K562 (cell line): Measurements from ENCODE around the gene RIN3. TPM values are rescaled to one million over a fixed set of nuclear protein-coding genes. Genes with fewer than 3 reads are reported as not detected.

Experiments used
- CTBP1 ChIP-seq: fragments of 450-650 bp; IDR thresholded peaks from 2 replicates; pipeline ENCODE4 v1.6.1; 2016; ENCODE audit warnings: borderline replicate concordance
- DMBX1 ChIP-seq: fragments of 250-450 bp; sonication (Bioruptor Pico); IDR thresholded peaks from 2 replicates; pipeline ENCODE4 v1.8.0; 2022; ENCODE audit warnings: inconsistent platforms, mild to moderate bottlenecking, moderate library complexity, borderline replicate concordance
- EWSR1 ChIP-seq: fragments of 450-650 bp; IDR thresholded peaks from 2 replicates; pipeline ENCODE4 v1.6.1; 2018; ENCODE audit warnings: borderline replicate concordance, mild to moderate bottlenecking, low read depth, moderate library complexity; ENCODE audit not compliant: partially characterized antibody
- HNRNPH1 ChIP-seq: fragments of 200-400 bp; formaldehyde crosslinking; optimal IDR thresholded peaks from 2 replicates; pipeline ENCODE3; 2017; ENCODE audit warnings: low read depth, mild to moderate bottlenecking, low read length, moderate library complexity
- HSF4 ChIP-seq: fragments of 250-450 bp; sonication (Bioruptor Pico); IDR thresholded peaks from 2 replicates; pipeline ENCODE4 v2.1.2; 2022; ENCODE audit warnings: mild to moderate bottlenecking, moderate library complexity, borderline replicate concordance
- MXI1 ChIP-seq: IDR thresholded peaks from 2 replicates; pipeline ENCODE4 v1.6.1; 2011; ENCODE audit warnings: low read depth, mild to moderate bottlenecking, improper control_type of control experiment, low read length
- RAD21 ChIP-seq, 2 experiments: fragments of 250-450 bp in 1 of 2; fragments of 450-650 bp in 1 of 2; sonication (Bioruptor Pico) in 1 of 2; formaldehyde crosslinking in 1 of 2; IDR thresholded peaks in 1 of 2; conservative IDR thresholded peaks in 1 of 2; 2 replicates each; pipeline versions ENCODE4 v1.4.0 to v1.8.0; 2020 to 2022; ENCODE audit warnings: mild to moderate bottlenecking in 2 of 2, moderate library complexity in 1 of 2
- RB1 ChIP-seq: fragments of 450-650 bp; IDR thresholded peaks from 2 replicates; pipeline ENCODE4 v1.6.1; 2017; ENCODE audit warnings: low read depth, mild to moderate bottlenecking
- RBM14 ChIP-seq: fragments of 200-400 bp; formaldehyde crosslinking; IDR thresholded peaks from 2 replicates; pipeline ENCODE4 v1.6.1; 2018; ENCODE audit warnings: low read depth, mild to moderate bottlenecking, low read length, moderate library complexity, borderline replicate concordance; ENCODE audit not compliant: insufficient read depth
- TCFL5 ChIP-seq: fragments of 250-450 bp; sonication (Bioruptor Pico); conservative IDR thresholded peaks from 2 replicates; pipeline ENCODE4 v1.6.1; 2021; ENCODE audit warnings: mild to moderate bottlenecking, moderate library complexity, matching md5 sums
- XRCC5 ChIP-seq: fragments of 200-400 bp; formaldehyde crosslinking; IDR thresholded peaks from 2 replicates; pipeline ENCODE4 v1.6.1; 2017; ENCODE audit warnings: low read depth, mild to moderate bottlenecking, low read length
- ZFX ChIP-seq: sonication (generic); formaldehyde crosslinking; IDR thresholded peaks from 2 replicates; pipeline ENCODE4 v1.8.0; 2022; ENCODE audit warnings: mild to moderate bottlenecking, missing genetic modification reagents, moderate library complexity
- polyA plus RNA-seq, 8 experiments: library from polyadenylated mRNA; depleted of rRNA in 4 of 8; stranded (reverse) in 5 of 8; unstranded in 3 of 8; fragments of >200 nt; fragmentation: Nextera tagmentation in 2 of 8; fragmentation: Illumina TruSeq in 1 of 8; extraction: Ambion mirVana in 2 of 8; extraction: Trizol in 1 of 8; gene quantifications; 2 replicates each; pipeline versions ENCODE4 v1.2.1 to v1.2.3, GENCODE V29; 2011 to 2014; ENCODE audit warnings: inconsistent platforms in 1 of 8, missing spikeins in 1 of 8
- total RNA-seq, 7 experiments: library from RNA; depleted of rRNA in 6 of 7; stranded (reverse); fragments of >200 nt in 6 of 7; fragmentation: Illumina TruSeq in 2 of 7; extraction: Trizol in 2 of 7; gene quantifications; 2 replicates each; pipeline versions ENCODE4 v1.2.1 to v1.2.3, GENCODE V29; 2011 to 2021; ENCODE audit warnings: low replicate concordance in 1 of 7
- TF ChIP-seq, protein P1 (sequence below), 2 experiments: fragments of 450-650 bp; formaldehyde crosslinking in 1 of 2; IDR thresholded peaks; 2 replicates each; pipeline versions ENCODE4 v1.4.0 to v1.6.1; 2014 to 2020; ENCODE audit warnings: mild to moderate bottlenecking in 2 of 2, borderline replicate concordance in 1 of 2, low read depth in 1 of 2
- TF ChIP-seq, protein P2 (sequence below): fragments of 200-800 bp; sonication (Bioruptor generic); IDR thresholded peaks from 2 replicates; pipeline ENCODE4 v1.6.1; 2017; ENCODE audit warnings: missing genetic modification characterization, missing compliant biosample characterization
- TF ChIP-seq, protein P3 (sequence below): sonication (generic); formaldehyde crosslinking; IDR thresholded peaks from 2 replicates; pipeline ENCODE4 v1.8.0; 2022; ENCODE audit warnings: mild to moderate bottlenecking, missing genetic modification reagents

The RIN3 gene
- total and polyA plus RNA-seq, 9 of the 15 experiments (the other 6 are each of a cell fraction or from before 2014, with no cell fraction given) = 0.01 to 0.49 (median 0.08) TPM; not detected in 5

DNA sequence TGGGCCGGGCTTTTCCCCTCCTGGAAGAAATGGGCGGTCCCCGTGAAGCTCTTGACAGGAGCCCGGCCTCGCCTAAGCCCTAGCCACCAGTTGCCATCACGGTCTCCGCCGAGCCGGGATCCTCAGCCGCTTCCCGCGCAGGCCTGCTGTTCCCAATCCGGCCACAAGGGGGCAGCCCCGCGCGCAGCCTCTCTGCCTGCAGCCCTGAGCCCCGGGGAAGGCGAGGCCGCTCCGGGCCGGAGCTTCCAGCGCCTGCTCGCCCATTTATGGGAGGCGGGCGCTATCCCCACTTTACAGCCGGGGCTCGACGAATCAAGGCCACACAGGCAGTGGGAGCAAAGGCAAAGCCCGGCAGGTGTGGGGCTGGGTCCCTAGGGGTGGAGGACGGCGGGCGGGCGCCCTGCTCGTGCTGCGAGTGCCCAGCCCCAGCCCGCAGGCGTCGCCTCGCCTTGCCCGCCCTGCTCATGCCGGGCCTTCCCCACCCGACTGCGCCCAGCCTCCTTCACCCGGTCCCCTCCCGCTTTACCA, 173.4 kb downstream of the RIN3 start (continued):
- TF ChIP-seq, protein P1, sequence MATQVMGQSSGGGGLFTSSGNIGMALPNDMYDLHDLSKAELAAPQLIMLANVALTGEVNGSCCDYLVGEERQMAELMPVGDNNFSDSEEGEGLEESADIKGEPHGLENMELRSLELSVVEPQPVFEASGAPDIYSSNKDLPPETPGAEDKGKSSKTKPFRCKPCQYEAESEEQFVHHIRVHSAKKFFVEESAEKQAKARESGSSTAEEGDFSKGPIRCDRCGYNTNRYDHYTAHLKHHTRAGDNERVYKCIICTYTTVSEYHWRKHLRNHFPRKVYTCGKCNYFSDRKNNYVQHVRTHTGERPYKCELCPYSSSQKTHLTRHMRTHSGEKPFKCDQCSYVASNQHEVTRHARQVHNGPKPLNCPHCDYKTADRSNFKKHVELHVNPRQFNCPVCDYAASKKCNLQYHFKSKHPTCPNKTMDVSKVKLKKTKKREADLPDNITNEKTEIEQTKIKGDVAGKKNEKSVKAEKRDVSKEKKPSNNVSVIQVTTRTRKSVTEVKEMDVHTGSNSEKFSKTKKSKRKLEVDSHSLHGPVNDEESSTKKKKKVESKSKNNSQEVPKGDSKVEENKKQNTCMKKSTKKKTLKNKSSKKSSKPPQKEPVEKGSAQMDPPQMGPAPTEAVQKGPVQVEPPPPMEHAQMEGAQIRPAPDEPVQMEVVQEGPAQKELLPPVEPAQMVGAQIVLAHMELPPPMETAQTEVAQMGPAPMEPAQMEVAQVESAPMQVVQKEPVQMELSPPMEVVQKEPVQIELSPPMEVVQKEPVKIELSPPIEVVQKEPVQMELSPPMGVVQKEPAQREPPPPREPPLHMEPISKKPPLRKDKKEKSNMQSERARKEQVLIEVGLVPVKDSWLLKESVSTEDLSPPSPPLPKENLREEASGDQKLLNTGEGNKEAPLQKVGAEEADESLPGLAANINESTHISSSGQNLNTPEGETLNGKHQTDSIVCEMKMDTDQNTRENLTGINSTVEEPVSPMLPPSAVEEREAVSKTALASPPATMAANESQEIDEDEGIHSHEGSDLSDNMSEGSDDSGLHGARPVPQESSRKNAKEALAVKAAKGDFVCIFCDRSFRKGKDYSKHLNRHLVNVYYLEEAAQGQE (IDR thresholded peaks at IDR 0.05; ENCODE audit: borderline replicate concordance) = peak; percentile 50; the same call in 1 of the 2 replicates
- TF ChIP-seq, protein P1 (CRISPR knock-in tag; IDR thresholded peaks at IDR 0.05; ENCODE audit: low read depth) = no peak
- TF ChIP-seq MXI1 (no peak), TCFL5 (CRISPR knock-in tag) (no peak), CTBP1 (no peak), HSF4 (no peak), EWSR1 (no peak), RB1 (peak; percentile 85), DMBX1 (no peak), HNRNPH1 (no peak), RAD21 (CRISPR knock-in tag; conservative IDR thresholded peaks at IDR 0.05 in 1 of 2, IDR thresholded peaks at IDR 0.05 in 1 of 2) (peak; percentile 54 to 66), XRCC5 (no peak), ZFX (CRISPR knock-in tag) (no peak), RBM14 (no peak)
- TF ChIP-seq, protein P2, sequence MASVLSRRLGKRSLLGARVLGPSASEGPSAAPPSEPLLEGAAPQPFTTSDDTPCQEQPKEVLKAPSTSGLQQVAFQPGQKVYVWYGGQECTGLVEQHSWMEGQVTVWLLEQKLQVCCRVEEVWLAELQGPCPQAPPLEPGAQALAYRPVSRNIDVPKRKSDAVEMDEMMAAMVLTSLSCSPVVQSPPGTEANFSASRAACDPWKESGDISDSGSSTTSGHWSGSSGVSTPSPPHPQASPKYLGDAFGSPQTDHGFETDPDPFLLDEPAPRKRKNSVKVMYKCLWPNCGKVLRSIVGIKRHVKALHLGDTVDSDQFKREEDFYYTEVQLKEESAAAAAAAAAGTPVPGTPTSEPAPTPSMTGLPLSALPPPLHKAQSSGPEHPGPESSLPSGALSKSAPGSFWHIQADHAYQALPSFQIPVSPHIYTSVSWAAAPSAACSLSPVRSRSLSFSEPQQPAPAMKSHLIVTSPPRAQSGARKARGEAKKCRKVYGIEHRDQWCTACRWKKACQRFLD (CRISPR knock-in tag) = no peak
- TF ChIP-seq, protein P3, sequence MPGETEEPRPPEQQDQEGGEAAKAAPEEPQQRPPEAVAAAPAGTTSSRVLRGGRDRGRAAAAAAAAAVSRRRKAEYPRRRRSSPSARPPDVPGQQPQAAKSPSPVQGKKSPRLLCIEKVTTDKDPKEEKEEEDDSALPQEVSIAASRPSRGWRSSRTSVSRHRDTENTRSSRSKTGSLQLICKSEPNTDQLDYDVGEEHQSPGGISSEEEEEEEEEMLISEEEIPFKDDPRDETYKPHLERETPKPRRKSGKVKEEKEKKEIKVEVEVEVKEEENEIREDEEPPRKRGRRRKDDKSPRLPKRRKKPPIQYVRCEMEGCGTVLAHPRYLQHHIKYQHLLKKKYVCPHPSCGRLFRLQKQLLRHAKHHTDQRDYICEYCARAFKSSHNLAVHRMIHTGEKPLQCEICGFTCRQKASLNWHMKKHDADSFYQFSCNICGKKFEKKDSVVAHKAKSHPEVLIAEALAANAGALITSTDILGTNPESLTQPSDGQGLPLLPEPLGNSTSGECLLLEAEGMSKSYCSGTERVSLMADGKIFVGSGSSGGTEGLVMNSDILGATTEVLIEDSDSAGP (CRISPR knock-in tag) = no peak
